NT2/D1 (cell line): ENCODE results near the gene SERINC5.

Source experiments
- SUZ12 ChIP-seq: IDR thresholded peaks from 2 replicates; pipeline ENCODE4 v1.6.1; 2011; ENCODE audit not compliant: insufficient read length, insufficient read depth; ENCODE audit errors: extremely low read depth
- YY1 ChIP-seq: IDR thresholded peaks from 2 replicates; pipeline ENCODE4 v1.6.1; 2011; ENCODE audit not compliant: insufficient read length, insufficient read depth

- TF ChIP-seq YY1, result no peak
- no peak for TF ChIP-seq SUZ12
These were observed 28.9 kb upstream of the SERINC5 start for GRCh38 chr5:80284720-80285119.
